ENCODE results near the gene QTRT2.

Gene QTRT2

DNA sequence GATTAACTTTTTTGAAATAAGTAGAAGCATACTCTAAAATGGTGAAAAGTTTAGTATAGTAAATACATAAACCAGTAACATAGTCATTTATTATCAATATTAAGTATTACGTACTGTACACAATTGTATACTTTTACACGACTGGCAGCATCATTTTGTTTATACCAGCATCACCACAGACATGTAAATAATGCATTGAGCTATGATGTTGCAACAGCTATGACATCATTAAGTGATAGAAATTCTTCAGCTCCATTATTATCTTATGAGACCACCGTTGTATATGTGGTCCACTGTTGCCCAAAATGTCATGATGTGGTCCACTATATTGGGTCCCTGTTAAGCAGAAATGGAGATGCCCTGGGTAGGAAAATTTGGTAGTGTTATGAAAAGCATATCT lies 71.0 kb downstream of the QTRT2 start:
- no peak for DNase-seq

GRCh38 chr3:114128231-114128630 lies 71.7 kb downstream of the QTRT2 start:
- DNase-seq: no peak

GRCh38 chr3:114128826-114129225 lies 72.3 kb downstream of the QTRT2 start:
- DNase-seq: no peak

DNA sequence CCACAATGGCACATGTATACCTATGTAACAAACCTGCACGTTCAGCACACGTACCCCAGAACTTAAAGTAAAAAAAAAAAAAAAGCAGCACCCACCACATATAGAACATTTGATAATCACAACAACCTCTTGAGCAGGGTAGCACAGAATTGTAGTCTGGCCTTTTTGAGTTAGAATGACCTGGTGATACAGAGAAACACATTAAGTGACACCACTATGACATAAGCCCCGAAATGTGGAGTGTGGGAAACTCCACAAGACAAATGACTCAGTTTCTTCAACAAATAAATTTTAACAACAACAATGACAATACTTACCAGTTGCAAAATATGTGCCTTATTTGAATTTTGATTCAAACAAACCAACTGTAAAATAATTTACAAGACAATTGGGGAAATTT lies 76.0 kb downstream of the QTRT2 start:
- no peak for DNase-seq

GRCh38 chr3:114133947-114134346 lies 77.4 kb downstream of the QTRT2 start:
- no peak for DNase-seq
